BE2C (cell line): ENCODE results near the gene NCKAP5L.

ENCODE experiments used
- DNase-seq: peaks from one replicate; pipeline ENCODE4 v3.0.0-alpha.2; 2020
- H3K27me3 ChIP-seq: fragments of 250-450 bp; sonication (Bioruptor Pico); 2 replicates; pipeline ENCODE4 v1.5.1; 2020; ENCODE audit warnings: mild to moderate bottlenecking
- H3K36me3 ChIP-seq: fragments of 250-450 bp; sonication (Bioruptor Pico); 2 replicates; pipeline ENCODE4 v1.5.1; 2020; ENCODE audit warnings: mild to moderate bottlenecking
- H3K4me1 ChIP-seq: fragments of 250-450 bp; sonication (Bioruptor Pico); 2 replicates; pipeline ENCODE4 v1.5.1; 2020
- H3K4me3 ChIP-seq: 2 replicates; pipeline ENCODE4 v1.5.1; 2011; ENCODE audit warnings: low read depth, low read length
- H3K9me3 ChIP-seq: fragments of 250-450 bp; sonication (Bioruptor Pico); 2 replicates; pipeline ENCODE4 v1.5.1; 2020
- TF ChIP-seq, protein P1 (sequence below): IDR thresholded peaks from 2 replicates; pipeline ENCODE4 v1.5.1; 2012; ENCODE audit warnings: mild to moderate bottlenecking, low read depth, low read length

Gene NCKAP5L

DNA sequence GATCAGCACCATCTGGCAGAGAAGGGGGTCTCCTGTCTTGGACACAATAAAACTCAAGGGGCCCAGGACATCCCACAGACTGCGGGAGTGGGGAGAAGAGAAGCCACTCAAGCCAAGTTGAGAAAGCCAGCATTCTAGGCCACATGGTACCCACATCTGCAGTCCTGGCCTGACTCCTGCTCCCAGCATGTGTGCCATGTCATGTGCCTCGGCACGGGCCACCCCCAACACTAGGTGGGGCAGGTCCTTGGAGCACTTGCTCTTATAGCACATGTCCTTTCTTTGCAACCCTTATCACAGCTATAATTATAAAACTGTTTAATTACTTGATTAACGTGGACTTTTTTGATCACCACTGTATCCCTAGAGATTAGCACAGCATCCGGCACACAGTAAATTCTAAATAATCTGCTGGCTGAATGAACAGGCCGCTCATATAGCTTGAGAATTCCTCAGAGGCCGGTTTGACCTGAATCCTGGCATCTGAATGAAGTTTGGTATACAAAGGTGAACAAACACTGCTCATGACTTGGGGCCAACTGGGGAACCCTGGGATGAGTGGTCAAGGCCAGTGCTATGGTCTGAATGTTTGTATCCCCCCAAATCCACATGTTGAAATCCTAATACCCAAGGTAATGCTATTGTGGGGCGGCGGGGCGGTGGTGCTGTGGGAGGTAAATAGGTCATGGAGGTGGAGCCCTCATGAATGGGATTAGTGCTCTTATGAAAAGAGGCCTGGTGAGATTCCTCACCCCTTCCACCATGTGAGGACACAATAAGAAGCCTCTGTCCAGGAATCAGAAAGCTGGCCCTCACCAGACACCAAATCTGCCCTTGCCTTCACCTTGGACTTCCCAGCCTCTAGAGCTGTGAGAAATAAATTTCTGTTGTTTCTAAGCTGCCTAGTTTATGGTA lies 6.6 kb downstream of the NCKAP5L start:
- peaks cover 5% of the 10 kb centered on the region; the same call in 1 of the 2 replicates for H3K4me1 ChIP-seq
- TF ChIP-seq, protein P1, sequence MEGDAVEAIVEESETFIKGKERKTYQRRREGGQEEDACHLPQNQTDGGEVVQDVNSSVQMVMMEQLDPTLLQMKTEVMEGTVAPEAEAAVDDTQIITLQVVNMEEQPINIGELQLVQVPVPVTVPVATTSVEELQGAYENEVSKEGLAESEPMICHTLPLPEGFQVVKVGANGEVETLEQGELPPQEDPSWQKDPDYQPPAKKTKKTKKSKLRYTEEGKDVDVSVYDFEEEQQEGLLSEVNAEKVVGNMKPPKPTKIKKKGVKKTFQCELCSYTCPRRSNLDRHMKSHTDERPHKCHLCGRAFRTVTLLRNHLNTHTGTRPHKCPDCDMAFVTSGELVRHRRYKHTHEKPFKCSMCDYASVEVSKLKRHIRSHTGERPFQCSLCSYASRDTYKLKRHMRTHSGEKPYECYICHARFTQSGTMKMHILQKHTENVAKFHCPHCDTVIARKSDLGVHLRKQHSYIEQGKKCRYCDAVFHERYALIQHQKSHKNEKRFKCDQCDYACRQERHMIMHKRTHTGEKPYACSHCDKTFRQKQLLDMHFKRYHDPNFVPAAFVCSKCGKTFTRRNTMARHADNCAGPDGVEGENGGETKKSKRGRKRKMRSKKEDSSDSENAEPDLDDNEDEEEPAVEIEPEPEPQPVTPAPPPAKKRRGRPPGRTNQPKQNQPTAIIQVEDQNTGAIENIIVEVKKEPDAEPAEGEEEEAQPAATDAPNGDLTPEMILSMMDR: no peak
- H3K4me3 ChIP-seq: no peak overlapping the region
- H3K27me3 ChIP-seq: no peaks in the 10 kb centered on the region
- no peak for DNase-seq
- H3K9me3 ChIP-seq: no peaks in the 10 kb centered on the region
- H3K36me3 ChIP-seq: 0 out of 2 replicates have a peak, but pooled peaks cover 3% of the 10 kb centered on the region

DNA sequence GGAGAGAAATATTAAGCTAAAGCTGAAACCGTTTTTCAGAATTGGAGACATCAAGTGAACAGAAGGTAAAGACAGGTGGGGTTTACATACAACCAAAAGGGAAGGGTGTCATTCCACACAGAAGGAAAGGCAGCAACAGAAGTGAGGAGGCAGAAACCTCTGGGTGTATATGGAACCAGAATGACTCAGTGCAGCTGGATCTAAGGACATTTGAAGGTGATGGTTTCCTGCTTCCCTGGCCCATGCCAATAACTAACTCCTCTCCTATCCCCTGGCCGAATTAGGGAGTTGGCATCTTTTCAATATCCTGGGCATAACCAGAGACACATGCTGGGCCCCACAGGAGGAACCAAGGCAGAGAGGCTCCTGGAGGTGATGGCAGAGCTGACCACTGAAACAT lies 8.4 kb downstream of the NCKAP5L start:
- H3K4me3 ChIP-seq: no peak overlapping the region
- no peak for DNase-seq
- H3K9me3 ChIP-seq: no peaks in the 10 kb centered on the region
- no peaks in the 10 kb centered on the region for H3K4me1 ChIP-seq
- H3K27me3 ChIP-seq: no peaks in the 10 kb centered on the region
- peaks cover 3% of the 10 kb centered on the region; the same call in 1 of the 2 replicates for H3K36me3 ChIP-seq
- TF ChIP-seq, protein P1: no peak

DNA sequence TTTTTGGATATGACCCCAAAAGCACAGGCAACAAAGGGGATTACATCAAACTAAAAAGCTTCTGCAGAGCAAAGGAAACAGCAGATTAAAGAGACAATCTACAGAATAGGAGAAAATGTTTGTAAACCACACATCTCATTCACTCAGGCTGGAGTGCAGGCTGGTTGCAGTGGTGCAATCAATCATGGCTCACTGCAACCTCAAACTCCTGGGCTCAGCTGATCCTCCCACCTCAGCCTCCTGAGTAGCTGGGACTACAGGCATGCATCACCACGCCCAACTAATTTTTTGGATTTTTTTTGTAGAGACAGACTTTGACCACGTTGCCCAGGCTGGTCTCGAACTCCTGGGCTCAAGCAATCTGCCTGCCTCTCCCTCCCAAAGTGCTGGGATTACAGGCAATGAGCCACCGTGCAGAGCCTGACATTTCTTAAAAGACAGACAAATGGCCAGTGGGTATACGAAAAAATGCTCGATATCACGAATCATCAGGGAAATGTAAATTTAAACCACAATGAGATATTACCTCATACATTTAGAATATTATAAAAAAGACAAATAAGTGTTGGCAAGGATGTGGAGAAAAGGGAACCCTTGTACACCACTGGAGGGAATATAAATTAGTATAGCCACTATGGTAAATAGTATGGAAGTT lies 9.8 kb downstream of the NCKAP5L start:
- H3K4me1 ChIP-seq: no peaks in the 10 kb centered on the region
- TF ChIP-seq, protein P1: no peak
- DNase-seq: no peak
- no peak overlapping the region for H3K4me3 ChIP-seq
- H3K9me3 ChIP-seq: no peaks in the 10 kb centered on the region
- peaks cover 3% of the 10 kb centered on the region; the same call in 1 of the 2 replicates for H3K36me3 ChIP-seq
- no peaks in the 10 kb centered on the region for H3K27me3 ChIP-seq

DNA sequence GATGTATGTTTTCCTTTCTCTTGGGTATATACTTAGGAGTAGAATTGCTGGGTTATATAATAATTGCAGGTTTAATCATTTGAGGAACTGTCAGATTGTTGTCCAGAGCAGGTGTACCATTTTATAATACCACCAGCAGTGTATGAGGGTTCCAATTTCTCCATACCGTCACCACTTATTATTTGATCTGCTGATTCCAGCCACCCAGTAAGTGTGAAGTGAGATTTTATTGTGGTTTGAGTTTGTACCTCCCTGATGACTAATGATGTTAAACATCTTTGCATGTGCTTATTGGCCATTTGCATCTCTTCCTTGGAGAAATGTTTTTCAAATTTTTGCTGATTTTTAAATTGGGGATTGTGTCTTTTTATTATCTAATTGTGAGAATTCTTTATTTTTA lies 15.1 kb downstream of the NCKAP5L start:
- peaks cover 3% of the 10 kb centered on the region; the same call in 1 of the 2 replicates for H3K36me3 ChIP-seq
- no peaks in the 10 kb centered on the region for H3K27me3 ChIP-seq
- no peak overlapping the region for H3K4me3 ChIP-seq
- no peak for DNase-seq
- H3K9me3 ChIP-seq: no peaks in the 10 kb centered on the region
- TF ChIP-seq, protein P1: no peak
- H3K4me1 ChIP-seq: no peaks in the 10 kb centered on the region

DNA sequence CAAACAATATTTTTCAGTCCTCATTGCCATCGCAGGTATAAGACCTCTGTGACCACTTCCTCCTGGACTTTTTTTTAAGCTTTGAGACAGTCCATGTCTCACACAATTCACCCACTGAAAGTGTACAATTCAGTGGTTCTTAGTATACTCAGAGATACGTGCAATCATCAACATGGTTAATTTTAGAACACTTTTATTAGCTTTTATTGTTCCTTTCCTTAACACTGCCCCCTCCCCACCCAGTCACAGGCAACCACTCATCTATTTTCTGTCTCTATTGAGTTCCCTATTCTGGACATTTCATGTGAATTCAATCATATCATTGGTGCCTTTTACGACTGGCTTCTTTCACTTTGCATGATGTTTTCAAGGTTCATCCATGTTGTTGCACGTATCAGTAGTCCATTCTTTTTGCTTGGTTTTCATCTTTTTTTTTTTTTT lies 16.2 kb downstream of the NCKAP5L start:
- TF ChIP-seq, protein P1: no peak
- DNase-seq: no peak
- Histone ChIP-seq H3K4me3 (no peak overlapping the region), H3K4me1 (no peaks in the 10 kb centered on the region), H3K36me3 (no peaks in the 10 kb centered on the region; the same call in 1 of the 2 replicates), H3K9me3 (no peaks in the 10 kb centered on the region), H3K27me3 (no peaks in the 10 kb centered on the region)

DNA sequence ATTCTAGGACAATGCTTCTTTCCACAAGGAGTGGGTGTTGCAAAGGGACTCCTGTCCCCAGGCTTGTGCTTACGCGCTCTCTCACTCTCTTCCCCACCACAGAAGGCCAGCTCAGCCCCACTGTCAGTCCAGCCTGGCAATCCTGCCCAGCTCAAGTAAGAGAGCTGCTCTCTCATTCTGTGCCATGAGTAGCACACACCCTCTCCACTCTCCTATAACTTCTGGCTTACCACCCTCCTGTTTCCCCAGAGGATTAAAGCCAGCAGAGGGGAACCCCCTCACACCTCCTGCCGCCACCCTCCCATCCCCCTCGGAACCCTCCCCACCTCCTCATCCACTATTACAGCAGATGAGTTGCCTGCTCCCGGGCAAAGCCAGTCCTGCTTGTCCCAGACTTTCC lies 17.1 kb downstream of the NCKAP5L start:
- H3K4me1 ChIP-seq: no peaks in the 10 kb centered on the region
- no peak for DNase-seq
- no peaks in the 10 kb centered on the region; the same call in 1 of the 2 replicates for H3K36me3 ChIP-seq
- TF ChIP-seq, protein P1: no peak
- H3K27me3 ChIP-seq: no peaks in the 10 kb centered on the region
- no peaks in the 10 kb centered on the region for H3K9me3 ChIP-seq
- H3K4me3 ChIP-seq: no peak overlapping the region
